Stimulated activated CD8-positive, alpha-beta memory T cell treated with anti-CD3 and anti-CD28 coated beads, Interleukin-2, amount 100 ng/mL, for 1 hour (primary cell): ENCODE measurements around the gene PLSCR1.
"Not testable (repeated sequence)": the region's sequence is repeated elsewhere in the genome, so short reads cannot be mapped to it uniquely, and the experiment has no call there.

Source experiments
- DNase-seq, 2 donors: peaks; one replicate each; pipeline ENCODE4 v3.0.0-alpha.2; 2020; ENCODE audit warnings: low read depth in 2 of 2

Gene PLSCR1

DNA sequence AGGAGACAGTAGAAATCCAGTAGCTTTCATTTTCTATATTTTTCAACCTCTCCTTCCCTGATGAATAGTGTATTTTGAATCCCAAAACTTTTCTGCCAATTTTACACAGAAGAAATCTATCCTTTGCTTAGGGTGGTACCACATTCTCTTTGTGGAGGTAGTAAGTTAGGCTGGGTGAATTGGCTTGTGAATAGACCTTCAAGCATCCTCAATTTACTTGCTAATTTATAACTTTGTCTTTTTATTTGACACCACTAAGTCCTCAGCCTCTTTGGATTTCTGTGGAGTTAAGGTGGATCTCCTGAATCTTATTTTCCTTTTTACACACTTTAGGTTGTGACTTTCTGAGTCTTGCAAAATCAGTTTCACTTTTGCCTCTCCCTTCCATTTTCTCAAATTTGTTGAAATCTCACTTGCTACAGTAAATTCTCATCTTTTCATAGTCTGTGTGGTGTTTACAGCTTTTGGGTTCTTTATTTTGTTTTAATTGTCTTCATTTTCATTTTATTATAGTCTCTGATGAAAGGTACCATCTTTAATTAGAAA is 5.7 kb upstream of the PLSCR1 start:
- DNase-seq = no peak

DNA sequence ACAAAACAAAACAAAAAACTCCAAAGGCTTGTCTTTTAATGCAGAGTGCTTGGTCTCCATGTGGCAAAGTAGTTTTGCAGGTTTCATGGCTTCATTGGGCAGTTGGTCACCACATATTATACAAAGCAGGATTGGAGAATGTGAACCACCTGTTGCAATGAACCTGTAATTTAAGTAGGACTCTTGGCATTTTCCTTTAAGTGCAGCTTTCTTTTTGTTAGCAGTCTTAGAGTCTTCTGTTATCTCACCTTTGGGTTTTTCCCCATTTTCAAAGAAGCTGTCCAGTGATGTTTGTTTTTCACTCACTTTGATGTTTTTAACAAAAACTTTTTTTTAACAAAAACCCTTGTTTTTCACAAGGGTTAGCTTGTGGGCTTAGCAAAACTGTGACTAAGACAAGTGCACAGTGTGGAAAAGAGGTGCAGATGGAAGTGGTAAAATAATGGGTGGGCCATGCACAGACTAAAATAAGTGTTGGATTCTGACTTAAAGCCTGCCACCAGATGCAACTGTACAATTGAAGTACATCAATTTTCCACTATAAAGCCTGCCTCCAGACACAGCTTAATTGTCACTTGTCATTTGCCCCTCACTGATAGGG is 2.9 kb upstream of the PLSCR1 start:
- DNase-seq = no peak

DNA sequence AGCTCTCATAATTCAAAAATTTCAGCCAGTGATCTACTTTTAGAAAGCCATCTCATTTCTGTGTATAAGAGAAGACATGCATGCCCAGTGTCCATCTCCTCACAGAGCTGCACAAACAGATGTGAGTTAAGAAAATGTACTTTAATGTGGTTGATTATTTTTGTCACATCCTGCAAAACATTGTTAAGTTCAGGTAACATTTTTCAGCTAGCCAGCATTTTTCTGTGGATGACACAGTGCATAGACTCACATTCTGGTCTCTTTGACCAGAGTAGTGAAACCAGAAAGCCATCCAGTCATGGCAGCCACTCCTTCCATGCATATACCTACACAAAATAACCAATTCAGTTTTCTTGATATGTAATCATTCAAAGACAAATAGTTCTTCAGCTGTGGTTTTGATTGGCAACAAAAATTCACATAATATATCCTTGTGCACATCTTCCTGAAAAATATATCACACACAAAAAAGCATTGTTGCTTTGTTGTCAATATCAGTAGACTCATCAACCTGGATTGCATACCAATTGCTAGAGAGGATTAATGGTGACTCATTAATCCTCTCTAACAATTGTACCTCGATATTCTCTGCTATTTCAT is 2.1 kb upstream of the PLSCR1 start:
- no peak for DNase-seq

DNA sequence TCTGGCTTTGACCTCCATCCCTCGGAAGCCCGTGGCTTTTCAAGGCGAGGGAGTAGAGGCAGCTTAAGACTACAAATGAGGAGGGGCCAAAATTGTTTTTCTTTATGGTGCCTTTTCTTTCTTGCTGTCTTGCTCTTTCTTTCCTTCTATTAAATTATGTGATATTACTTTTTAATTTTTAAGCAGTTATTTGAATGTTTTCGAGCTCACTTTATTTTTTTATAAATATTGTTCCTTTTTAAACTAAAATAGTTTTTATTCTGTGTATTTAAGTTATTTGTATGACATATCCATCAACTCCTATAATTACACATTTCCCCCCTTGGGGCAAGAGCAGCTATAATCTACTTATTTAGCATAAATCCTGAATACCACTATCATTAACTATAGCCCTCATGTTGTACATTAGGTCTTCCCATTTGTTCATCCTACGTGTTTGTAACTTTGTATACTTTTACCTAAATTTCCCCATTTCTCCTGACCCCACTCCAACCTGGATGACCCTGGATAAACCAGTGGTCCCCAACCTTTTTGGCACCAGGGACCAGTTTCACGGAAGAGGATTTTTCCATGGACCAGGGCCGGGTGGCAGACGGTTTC is 622 bp upstream of the PLSCR1 start:
- no peak for DNase-seq

DNA sequence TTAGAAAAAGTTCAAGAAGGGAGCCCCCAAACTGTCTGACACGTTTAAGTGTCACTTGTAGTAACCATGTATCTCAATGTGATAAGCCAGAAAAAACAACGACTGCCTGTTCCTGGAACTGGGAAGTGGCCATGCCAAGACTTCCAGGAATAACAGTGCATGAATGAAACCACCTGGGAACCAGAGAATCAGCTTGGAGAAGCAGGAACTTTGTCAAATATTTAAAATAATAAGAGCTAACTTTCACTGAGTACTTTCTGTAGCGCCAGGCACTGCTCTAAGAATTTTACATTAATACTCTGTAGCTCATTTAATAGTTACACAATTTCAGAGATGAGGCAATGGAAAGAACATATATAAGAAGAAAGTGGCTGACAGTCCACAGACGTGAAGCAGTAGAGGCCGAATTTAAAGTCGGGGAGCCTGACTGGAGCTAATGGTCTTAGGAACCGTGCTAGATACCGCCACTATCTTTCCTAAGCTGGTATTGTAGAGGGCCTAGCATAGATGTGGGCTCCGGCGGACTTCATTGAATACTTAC is 876 bp downstream of the PLSCR1 start:
- DNase-seq = no peak

DNA sequence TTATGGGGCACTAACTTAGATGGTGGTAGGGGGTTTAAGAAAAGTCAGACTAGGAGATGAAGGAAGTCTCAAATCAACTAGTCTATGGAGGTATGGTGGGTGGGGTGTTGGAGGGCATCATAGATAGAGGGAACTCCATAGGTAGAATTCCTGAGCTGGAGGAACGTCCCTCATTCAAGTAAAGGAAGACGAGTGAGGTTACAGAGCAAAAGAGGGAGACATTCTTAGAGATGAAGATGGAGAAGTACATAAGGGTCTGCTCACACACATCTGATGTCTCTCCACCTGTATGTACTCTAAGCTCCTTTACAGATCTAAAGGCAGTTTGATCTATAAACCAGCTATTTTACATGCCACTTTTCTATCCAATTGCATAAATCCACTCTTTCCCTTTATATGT is 1.4 kb downstream of the PLSCR1 start:
- no peak for DNase-seq

DNA sequence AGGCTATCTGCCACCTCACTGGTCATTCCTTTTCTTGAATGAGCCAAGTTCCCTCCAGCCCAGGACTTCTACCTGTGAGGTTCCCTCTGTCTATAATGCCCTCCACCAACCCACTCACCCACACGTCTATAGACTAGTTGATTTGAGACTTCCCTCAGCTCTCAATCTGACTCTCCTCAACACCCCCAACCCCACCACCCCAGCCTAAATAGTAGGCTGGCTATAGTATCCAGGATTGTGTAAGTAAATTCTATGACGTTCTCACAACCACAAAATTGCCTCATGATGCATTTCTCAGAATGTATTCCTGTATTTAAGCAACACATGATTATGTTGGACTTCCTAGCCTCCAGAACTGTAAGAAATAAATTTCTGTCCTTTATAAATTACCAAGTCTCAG is 2.2 kb downstream of the PLSCR1 start:
- no peak for DNase-seq

DNA sequence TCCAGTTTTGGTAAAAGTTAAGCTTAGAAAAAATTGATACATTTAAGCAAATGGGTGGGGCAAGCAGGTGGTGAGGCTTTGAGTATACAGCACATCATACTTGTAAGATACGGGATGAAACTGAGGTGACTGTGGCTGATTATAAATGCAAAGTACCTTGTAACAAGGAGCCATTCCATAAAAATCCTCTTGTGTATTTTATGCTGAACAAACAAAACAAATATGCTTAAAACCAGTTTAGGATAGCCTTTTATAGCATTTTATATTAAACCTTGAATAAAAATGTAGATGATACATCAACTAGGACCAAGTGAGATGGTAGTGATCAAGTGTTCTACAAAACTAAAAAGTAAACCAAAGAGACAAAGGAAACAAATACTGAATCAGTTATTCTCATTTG is 3.4 kb downstream of the PLSCR1 start:
- DNase-seq = no peak

DNA sequence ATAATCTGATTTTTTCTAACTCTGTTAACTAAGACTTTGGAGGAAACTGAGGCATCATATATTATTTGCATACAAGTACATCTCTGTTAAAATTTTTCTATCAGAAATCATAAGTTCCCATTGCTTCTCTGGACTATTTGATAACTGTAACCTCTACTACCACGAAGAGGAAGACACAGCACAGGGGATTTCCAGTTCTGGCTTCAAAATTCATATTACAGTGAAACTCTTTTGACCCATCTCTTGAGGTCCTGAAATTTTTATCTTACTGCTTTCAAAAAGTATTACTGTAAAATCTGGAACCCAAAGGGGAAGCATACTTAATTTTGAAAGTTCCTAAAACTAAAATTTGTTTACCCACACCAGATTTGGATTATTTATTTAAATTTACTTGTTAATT is 4.2 kb downstream of the PLSCR1 start:
- DNase-seq = no peak

DNA sequence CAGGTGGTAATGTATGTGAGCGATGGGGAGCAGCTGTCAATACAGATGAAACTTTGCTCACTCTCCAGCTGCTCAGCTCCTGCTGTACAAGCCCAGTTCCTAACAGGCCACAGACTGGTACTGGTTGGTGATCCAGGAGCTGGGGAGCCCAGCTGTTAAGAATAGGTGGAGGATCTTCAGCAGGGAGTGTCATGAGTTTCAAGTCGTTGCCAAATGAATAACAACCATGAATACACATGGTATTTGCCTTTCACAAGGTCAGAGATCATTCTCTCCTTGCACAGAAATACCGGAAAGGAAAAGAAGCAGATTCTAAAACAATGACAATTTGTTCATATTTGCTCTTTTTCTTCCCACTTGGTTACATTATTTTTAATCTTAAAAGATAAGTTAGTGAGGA is 5.1 kb downstream of the PLSCR1 start:
- DNase-seq = no peak

DNA sequence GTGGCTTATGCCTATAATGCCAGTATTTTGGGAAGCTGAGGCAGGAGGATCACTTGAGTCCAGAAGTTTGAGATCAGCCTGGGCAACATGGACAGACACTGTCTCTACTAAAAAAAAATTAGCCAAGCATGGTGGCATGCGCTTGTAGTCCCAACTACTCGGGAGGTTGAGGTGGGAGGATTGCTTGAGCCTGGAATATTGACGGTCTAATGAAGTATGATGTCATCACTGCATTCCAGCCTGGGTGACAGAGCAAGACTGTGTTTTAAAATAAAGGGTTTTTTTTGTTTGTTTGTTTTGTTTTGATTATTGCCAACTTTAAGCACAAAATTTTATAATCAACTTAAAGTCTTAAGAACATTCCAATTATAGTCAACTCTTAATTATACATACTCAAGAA is 6.8 kb downstream of the PLSCR1 start:
- DNase-seq = no peak

DNA sequence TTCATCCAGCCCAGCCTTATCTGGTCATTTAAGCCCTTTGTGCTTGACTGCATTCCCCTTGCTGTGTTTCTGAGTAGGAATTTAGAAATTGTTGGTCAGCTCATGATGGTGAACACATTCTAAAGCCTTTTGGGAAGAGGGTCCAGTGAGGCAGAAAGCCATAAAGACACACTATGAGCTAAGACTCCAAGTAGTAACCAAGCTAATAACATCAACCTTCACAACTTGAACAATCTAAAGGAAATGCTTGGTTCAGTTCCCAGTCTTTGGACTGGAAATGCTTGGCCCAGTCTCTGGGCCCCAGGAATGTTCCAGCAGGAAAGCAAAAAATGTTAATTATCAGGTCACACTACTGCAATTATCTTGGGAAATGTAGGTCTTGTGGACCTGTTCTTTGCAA is 7.7 kb downstream of the PLSCR1 start:
- DNase-seq = no peak

DNA sequence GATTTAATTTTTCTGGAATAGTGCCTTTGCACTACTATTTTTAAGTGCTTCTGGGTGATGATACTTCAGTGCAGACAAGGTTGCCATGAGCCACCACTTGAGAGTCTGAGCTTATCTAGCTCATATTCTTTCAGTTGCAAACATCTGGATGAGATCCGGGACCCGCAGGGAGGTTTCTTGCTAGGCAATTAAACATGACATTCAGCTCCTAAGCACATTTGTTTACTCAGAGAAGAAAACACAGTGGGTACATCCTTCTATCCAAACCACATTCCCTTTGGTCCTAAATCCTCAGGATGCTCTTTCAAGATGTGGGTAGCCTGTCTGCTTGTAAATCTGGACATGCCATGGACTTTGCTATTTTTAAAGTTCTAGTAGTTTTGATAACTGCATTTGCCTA is 12.0 kb downstream of the PLSCR1 start:
- no peak for DNase-seq

DNA sequence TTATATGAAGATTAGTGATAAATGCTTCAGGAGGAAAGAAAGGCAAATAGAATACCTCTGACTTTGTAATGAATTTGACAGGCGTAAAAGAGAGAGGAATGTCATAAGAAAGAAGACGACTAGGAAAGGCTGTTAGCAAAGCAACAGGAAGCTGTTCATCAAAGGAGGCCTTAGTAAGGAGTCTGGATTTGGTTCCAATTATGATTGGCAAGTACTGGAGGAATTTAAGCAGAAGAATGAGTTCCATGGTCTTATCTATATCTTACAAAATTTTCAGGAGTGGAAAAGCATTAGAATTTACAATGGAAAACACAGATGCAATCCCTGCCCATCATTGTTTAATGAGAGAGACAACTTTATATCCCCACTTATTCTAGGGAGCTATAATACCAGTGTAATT is 13.8 kb downstream of the PLSCR1 start:
- no peak for DNase-seq

DNA sequence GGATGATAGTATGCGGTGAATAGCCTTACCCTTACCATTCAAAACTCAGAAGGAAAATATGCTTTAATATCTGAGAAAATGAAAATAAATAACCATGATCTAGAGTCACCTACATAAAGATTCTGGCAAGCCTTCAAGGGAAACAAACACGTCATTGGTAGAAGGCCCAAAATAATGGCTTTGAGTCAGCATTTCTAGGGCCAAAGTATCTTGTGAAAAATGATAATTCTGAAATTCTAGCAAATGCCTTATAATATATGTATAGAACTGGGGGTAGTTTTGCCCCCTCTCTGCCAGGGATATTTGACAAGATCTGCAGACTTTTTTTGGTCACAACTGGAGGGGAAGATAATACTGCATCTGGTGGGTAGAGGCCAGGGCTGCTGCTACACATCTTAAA is 15.4 kb downstream of the PLSCR1 start:
- DNase-seq = no peak

DNA sequence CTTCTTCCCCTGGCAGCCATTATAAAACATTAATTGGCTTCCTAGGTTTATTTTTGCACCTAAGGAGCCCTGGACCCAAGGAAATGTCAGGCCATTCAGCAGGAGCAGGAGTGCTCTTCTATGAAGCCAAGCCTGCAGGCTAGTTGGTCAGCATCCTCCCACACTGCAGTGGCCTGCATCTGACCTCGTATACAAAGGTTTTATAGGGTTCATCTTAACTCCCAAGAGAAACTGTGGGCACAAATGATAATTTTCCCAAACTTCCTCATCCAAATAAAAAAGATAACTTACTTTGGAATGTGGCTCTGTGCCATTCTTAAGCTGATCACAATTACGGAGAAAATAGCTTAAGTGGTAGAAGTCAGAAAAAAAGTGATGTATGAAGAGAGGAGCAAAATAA is 19.4 kb downstream of the PLSCR1 start:
- no peak for DNase-seq

DNA sequence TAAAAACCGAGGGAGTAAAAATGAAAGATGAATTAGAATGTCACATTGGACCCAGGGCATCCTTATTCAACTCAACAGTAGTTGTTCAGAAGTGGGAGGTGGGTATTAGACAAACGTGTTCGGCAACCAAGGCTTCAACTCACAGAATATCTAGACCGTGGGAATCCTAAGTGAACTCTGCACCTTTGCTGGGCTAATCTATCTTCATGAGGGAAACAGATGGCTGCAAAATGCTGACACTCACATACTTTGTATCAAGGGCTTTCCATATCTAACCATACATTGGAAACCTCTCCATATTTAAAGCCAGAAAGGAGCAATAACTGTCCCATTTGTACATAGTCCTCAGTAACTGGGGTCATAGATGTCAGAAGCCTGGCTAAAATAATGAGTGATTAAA is 20.9 kb downstream of the PLSCR1 start:
- no peak for DNase-seq

DNA sequence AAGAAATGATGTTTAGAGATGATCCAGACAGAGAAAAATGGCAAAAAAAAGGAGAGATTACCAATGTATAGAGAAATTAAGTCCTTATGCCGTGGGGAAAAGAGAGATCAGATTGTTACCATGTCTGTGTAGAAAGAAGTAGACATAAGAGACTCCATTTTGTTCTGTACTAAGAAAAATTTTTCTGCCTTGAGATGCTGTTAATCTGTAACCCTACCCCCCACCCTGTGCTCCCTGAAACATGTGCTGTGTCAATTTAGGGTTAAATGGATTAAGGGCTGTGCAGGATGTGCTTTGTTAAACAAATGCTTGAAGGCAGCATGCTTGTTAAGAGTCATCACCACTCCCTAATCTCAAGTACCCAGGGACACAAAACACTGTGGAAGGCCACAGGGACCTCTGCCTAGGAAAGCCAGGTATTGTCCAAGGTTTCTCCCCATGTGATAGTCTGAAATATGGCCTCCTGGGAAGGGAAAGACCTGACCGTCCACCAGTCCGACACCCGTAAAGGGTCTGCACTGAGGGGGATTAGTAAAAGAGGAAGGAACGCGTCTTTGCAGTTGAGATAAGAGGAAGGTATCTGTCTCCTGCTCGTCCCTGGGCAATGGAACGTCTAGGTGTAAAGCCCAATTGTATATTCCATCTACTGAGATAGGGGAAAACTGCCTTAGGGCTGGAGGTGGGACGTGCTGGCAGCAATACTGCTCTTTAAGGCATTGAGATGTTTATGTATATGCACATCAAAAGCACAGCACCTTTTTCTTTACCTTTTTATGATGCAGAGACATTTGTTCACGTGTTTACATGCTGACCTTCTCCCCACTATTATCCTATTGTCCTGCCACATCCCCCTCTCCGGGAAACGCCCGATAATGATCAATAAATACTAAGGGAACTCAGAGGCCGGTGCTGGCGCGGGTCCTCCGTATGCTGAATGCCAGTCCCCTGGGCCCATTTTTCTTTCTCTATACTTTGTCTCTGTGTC is 21.9 kb downstream of the PLSCR1 start:
- not testable (repeated sequence) for DNase-seq

DNA sequence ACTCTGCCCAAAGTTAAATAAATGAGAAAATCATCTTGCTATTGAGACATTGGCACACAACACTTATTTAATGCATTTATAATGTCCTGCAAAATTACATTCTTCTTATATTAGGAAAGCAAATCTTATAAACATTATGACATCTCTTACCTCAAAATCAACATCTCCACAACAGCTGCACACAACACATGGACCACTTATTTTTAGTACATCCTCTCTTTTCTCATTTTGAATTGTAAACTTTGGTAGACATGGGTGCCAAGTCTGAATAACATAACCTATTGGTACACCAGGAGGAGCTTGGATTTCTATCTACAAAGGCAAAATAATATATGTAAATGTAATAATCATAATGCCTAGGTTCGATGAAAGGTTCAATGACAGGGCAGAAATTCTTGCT is 23.0 kb downstream of the PLSCR1 start:
- DNase-seq = no peak

DNA sequence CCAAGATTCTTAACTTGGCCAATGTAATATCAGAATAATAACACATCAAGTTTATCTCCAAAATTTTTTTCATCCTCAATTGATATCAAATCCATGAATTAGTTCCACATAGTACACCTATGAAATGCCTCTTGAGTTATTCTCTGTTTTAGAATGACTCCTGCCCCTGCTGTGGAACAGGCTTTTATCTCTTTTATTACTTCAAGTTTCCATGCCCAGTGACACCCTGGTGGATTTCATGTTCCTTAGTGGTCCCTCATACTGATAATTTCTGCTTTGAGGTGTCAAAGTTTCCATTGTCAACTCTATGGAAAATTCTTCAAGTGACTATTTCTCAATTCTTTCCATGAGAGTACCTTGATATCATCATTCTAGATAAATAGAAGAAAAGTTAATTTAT is 24.6 kb downstream of the PLSCR1 start:
- no peak for DNase-seq

DNA sequence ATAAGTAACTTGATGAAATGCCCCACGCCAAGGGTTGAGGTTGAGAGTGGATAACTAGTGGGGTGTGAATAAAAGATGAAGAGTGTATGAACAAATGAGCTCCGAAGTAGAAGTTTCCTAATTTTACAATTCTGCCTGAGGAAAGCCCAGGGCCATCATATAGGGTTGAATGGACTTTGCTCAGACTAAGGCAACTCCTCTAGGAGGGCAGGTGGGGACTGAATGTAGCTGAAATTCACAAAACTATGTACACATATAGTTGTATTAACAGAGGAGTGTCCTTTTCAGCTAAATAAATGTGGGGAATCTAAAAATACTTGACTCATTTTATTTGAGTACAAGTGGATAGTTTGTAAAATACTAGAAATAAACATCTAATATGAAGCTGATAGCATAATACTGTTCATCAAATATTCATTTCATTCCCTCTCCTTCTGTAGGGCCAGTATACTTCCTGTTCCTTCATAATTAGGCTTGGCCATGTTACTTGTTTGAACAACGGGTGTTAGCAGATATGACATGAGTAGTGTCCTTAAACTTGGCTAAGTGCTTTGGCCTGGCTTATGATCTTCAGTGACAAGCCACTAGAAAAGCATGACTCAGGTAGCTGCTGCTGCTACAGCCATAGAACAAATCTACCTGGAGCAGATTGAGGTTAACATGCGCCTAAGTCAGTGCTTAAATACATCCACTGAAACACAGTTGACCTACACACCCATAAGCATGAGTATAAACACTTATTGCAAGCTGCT is 26.5 kb downstream of the PLSCR1 start:
- no peak for DNase-seq
